GM19238 (cell line): ENCODE results near the gene OPRL1.
"Not testable (repeated sequence)": the region's sequence is repeated elsewhere in the genome, so short reads cannot be mapped to it uniquely, and the experiment has no call there.

ENCODE experiments used
- DNase-seq: peaks from one replicate; pipeline ENCODE4 v3.0.0; 2011; ENCODE audit warnings: low spot score; ENCODE audit not compliant: insufficient read length

The OPRL1 gene

GRCh38 chr20:64115171-64115911, 35.5 kb downstream of the OPRL1 start:
- no peak for DNase-seq

- no peak for DNase-seq
Measured at GRCh38 chr20:64116016-64116415, 36.1 kb downstream of the OPRL1 start.

GRCh38 chr20:64116541-64117431, 36.9 kb downstream of the OPRL1 start:
- DNase-seq = no peak

- DNase-seq = not testable (repeated sequence)
Measured at GRCh38 chr20:64117432-64117777, 37.5 kb downstream of the OPRL1 start.

GRCh38 chr20:64119301-64119680, 39.4 kb downstream of the OPRL1 start:
- DNase-seq = no peak

- no peak for DNase-seq
Measured at GRCh38 chr20:64119681-64120341, 39.9 kb downstream of the OPRL1 start.

GRCh38 chr20:64121586-64121985, 41.7 kb downstream of the OPRL1 start:
- DNase-seq = no peak

GRCh38 chr20:64122927-64123326, 43.0 kb downstream of the OPRL1 start:
- not testable (repeated sequence) for DNase-seq

- not testable (repeated sequence) for DNase-seq
Measured at GRCh38 chr20:64123517-64123916, 43.6 kb downstream of the OPRL1 start.

- DNase-seq = no peak
Measured at GRCh38 chr20:64129146-64129782, 49.4 kb downstream of the OPRL1 start.

GRCh38 chr20:64130271-64130670, 50.4 kb downstream of the OPRL1 start:
- no peak for DNase-seq

GRCh38 chr20:64130876-64131275, 51.0 kb downstream of the OPRL1 start:
- no peak for DNase-seq

GRCh38 chr20:64131406-64131805, 51.5 kb downstream of the OPRL1 start:
- DNase-seq = no peak

GRCh38 chr20:64133951-64134407, 54.1 kb downstream of the OPRL1 start:
- DNase-seq = no peak

- DNase-seq = not testable (repeated sequence)
Measured at GRCh38 chr20:64134744-64135143, 54.9 kb downstream of the OPRL1 start.

- no peak for DNase-seq
Measured at GRCh38 chr20:64136004-64136710, 56.3 kb downstream of the OPRL1 start.

- no peak for DNase-seq
Measured at GRCh38 chr20:64137598-64138031, 57.7 kb downstream of the OPRL1 start.

GRCh38 chr20:64138276-64138815, 58.5 kb downstream of the OPRL1 start:
- no peak for DNase-seq

GRCh38 chr20:64139199-64140060, 59.5 kb downstream of the OPRL1 start:
- DNase-seq = no peak
